Fibroblast of lung (primary cell): ENCODE results near the gene NDUFS3.

Experiments used
- EZH2 ChIP-seq: IDR thresholded peaks from 2 replicates; pipeline ENCODE4 v1.5.1; 2012; ENCODE audit warnings: low read length, control low read depth, mild to moderate bottlenecking; ENCODE audit errors: missing control alignments
- TF ChIP-seq, protein P1 (sequence below), 2 donors: IDR thresholded peaks in 1 of 2; conservative IDR thresholded peaks in 1 of 2; 1 replicate in 1 of 2; 2 replicates in 1 of 2; pipeline ENCODE4 v1.5.1; 2011 to 2012; ENCODE audit warnings: low read length in 2 of 2, control low read depth in 1 of 2, inconsistent platforms in 1 of 2, low read depth in 1 of 2, mild to moderate bottlenecking in 1 of 2

DNA sequence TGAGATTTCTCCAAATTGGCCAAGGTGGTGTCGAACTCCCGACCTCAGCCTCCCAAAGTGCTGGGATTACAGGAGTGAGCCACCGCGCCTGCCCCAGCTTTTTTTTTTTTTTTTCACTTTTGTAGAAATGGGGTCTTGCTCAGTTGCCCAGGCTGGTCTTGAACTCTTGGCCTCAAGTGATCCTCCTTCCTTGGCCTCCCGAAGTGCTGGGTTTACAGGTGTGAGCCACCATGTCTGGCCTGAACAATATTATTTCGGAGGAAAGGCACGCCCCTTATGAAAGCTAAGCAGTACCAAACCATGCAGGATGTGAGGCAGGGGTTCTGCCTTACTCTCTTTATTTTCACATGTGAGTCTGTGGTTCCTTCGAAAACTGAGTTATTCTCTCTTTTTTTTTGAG is 47.4 kb downstream of the NDUFS3 start:
- TF ChIP-seq, protein P1, sequence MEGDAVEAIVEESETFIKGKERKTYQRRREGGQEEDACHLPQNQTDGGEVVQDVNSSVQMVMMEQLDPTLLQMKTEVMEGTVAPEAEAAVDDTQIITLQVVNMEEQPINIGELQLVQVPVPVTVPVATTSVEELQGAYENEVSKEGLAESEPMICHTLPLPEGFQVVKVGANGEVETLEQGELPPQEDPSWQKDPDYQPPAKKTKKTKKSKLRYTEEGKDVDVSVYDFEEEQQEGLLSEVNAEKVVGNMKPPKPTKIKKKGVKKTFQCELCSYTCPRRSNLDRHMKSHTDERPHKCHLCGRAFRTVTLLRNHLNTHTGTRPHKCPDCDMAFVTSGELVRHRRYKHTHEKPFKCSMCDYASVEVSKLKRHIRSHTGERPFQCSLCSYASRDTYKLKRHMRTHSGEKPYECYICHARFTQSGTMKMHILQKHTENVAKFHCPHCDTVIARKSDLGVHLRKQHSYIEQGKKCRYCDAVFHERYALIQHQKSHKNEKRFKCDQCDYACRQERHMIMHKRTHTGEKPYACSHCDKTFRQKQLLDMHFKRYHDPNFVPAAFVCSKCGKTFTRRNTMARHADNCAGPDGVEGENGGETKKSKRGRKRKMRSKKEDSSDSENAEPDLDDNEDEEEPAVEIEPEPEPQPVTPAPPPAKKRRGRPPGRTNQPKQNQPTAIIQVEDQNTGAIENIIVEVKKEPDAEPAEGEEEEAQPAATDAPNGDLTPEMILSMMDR (conservative IDR thresholded peaks at IDR 0.05 in 1 of 2, IDR thresholded peaks at IDR 0.05 in 1 of 2; ENCODE audit: low read depth in 1 of 2, low read length in 2 of 2) = no peak
- no peak for TF ChIP-seq EZH2
